B cell (primary cell): ENCODE measurements around the gene POC5.

ENCODE experiments used
- EZH2 ChIP-seq: IDR thresholded peaks from 2 replicates; pipeline ENCODE4 v1.6.1; 2012; ENCODE audit warnings: borderline replicate concordance, low read depth, mild to moderate bottlenecking, moderate library complexity, low read length; ENCODE audit not compliant: insufficient read depth, poor library complexity, severe bottlenecking
- TF ChIP-seq, protein P1 (sequence below): fragments of 200-600 bp; IDR thresholded peaks from one replicate; pipeline ENCODE4 v1.8.0; 2022; ENCODE audit warnings: antibody characterized with exemption, mild to moderate bottlenecking

DNA sequence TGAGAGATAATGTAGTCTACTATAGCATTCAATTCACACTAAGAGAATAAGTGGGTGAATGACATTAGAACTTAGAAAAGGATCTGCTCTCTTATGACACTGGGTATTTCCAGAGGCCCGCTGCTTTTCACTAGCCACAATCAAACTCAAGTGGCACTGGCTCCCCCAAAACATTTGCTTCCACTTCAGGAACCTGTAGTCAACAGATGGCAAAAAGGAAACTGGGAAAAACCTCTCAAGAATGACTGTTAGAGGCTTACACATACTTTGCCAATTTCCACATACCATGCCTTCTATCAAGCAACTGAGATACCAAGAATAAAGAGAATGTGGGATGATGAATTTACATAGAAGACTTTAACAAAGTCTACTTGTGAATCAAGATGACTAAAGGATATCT is 11.2 kb downstream of the POC5 start:
- TF ChIP-seq, protein P1, sequence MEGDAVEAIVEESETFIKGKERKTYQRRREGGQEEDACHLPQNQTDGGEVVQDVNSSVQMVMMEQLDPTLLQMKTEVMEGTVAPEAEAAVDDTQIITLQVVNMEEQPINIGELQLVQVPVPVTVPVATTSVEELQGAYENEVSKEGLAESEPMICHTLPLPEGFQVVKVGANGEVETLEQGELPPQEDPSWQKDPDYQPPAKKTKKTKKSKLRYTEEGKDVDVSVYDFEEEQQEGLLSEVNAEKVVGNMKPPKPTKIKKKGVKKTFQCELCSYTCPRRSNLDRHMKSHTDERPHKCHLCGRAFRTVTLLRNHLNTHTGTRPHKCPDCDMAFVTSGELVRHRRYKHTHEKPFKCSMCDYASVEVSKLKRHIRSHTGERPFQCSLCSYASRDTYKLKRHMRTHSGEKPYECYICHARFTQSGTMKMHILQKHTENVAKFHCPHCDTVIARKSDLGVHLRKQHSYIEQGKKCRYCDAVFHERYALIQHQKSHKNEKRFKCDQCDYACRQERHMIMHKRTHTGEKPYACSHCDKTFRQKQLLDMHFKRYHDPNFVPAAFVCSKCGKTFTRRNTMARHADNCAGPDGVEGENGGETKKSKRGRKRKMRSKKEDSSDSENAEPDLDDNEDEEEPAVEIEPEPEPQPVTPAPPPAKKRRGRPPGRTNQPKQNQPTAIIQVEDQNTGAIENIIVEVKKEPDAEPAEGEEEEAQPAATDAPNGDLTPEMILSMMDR: no peak
- TF ChIP-seq EZH2: no peak
